Right renal pelvis (tissue), 4 donors: ENCODE measurements around the gene PPP1R9A. TPM values are rescaled to one million over a fixed set of nuclear protein-coding genes. Genes with fewer than 3 reads are reported as not detected.

Experiments
- DNase-seq, 4 donors: peaks; one replicate each; pipeline ENCODE4 v3.0.0-alpha.2; 2013; ENCODE audit warnings: low read depth in 4 of 4, low spot score in 3 of 4, missing footprints in 1 of 4
- polyA plus RNA-seq, 4 donors: library from polyadenylated mRNA; unstranded; fragments of 120-200 nt; gene quantifications; one replicate each; pipeline ENCODE4 v1.2.1, GENCODE V29; 2013; ENCODE audit not compliant: insufficient read length in 4 of 4

The PPP1R9A gene
- polyA plus RNA-seq, 4 donors = 27.1 to 33.2 (median 30.4) TPM

- no peak for DNase-seq
These were observed 181.3 kb downstream of the PPP1R9A start for GRCh38 chr7:95088536-95089215.

GRCh38 chr7:95089414-95090315 is 182.3 kb downstream of the PPP1R9A start:
- DNase-seq = no peak

- DNase-seq = no peak
These were observed 184.9 kb downstream of the PPP1R9A start for GRCh38 chr7:95092324-95092723.

- no peak for DNase-seq
These were observed 188.0 kb downstream of the PPP1R9A start for GRCh38 chr7:95095259-95095965.

- no peak for DNase-seq
These were observed 188.7 kb downstream of the PPP1R9A start for GRCh38 chr7:95095966-95096540.

GRCh38 chr7:95097291-95097690 is 189.9 kb downstream of the PPP1R9A start:
- no peak for DNase-seq

GRCh38 chr7:95097851-95098250 is 190.5 kb downstream of the PPP1R9A start:
- no peak for DNase-seq

- no peak for DNase-seq
These were observed 191.7 kb downstream of the PPP1R9A start for GRCh38 chr7:95099106-95099505.

GRCh38 chr7:95101422-95101821 is 194.0 kb downstream of the PPP1R9A start:
- DNase-seq = no peak

GRCh38 chr7:95102662-95103061 is 195.3 kb downstream of the PPP1R9A start:
- DNase-seq = no peak

- DNase-seq = no peak
These were observed 197.3 kb downstream of the PPP1R9A start for GRCh38 chr7:95104739-95105138.

- DNase-seq = no peak
These were observed 198.2 kb downstream of the PPP1R9A start for GRCh38 chr7:95105627-95106026.

GRCh38 chr7:95106401-95106800 is 199.0 kb downstream of the PPP1R9A start:
- DNase-seq = no peak

- no peak for DNase-seq
These were observed 203.3 kb downstream of the PPP1R9A start for GRCh38 chr7:95110707-95111106.

- DNase-seq = no peak
These were observed 206.2 kb downstream of the PPP1R9A start for GRCh38 chr7:95113590-95113989.

GRCh38 chr7:95126053-95126709 is 218.8 kb downstream of the PPP1R9A start:
- no peak for DNase-seq

- DNase-seq = no peak
These were observed 225.1 kb downstream of the PPP1R9A start for GRCh38 chr7:95132500-95132899.

- DNase-seq = no peak
These were observed 232.5 kb downstream of the PPP1R9A start for GRCh38 chr7:95139922-95140321.

GRCh38 chr7:95141755-95142154 is 234.4 kb downstream of the PPP1R9A start:
- DNase-seq = no peak

GRCh38 chr7:95144256-95144655 is 236.9 kb downstream of the PPP1R9A start:
- DNase-seq = no peak
